DMS 273 (cell line): Measurements from ENCODE around the gene C10orf105.
A peak's percentile ranks its signal among the peaks of the same experiment; 100 is the strongest.

Experiments used
- DNase-seq: peaks from one replicate; lab custom pipeline; 2025; ENCODE audit not compliant: unreplicated experiment; lab: John Stamatoyannopoulos, UW

C10orf105 gene

GRCh38 chr10:71717551-71717951 is 2.0 kb downstream of the C10orf105 start:
- DNase-seq, result no peak

GRCh38 chr10:71717056-71717455 is 2.5 kb downstream of the C10orf105 start:
- DNase-seq, result no peak

- peak; percentile 21 for DNase-seq
Observed at GRCh38 chr10:71716426-71716825, 3.2 kb downstream of the C10orf105 start.

GRCh38 chr10:71715860-71716259 is 3.7 kb downstream of the C10orf105 start:
- DNase-seq, result no peak

- DNase-seq, result peak; percentile 59
Observed at GRCh38 chr10:71715026-71715425, 4.6 kb downstream of the C10orf105 start.

GRCh38 chr10:71714592-71714991 is 5.0 kb downstream of the C10orf105 start:
- DNase-seq, result no peak

- DNase-seq, result no peak
Observed at GRCh38 chr10:71714031-71714410, 5.6 kb downstream of the C10orf105 start.

GRCh38 chr10:71713135-71714030 is 6.2 kb downstream of the C10orf105 start:
- peak; percentile 83 for DNase-seq

GRCh38 chr10:71712572-71713134 is 6.9 kb downstream of the C10orf105 start:
- no peak for DNase-seq

- no peak for DNase-seq
Observed at GRCh38 chr10:71712170-71712569, 7.4 kb downstream of the C10orf105 start.

- DNase-seq, result no peak
Observed at GRCh38 chr10:71711052-71711623, 8.4 kb downstream of the C10orf105 start.

GRCh38 chr10:71710519-71710918 is 9.1 kb downstream of the C10orf105 start:
- no peak for DNase-seq

- DNase-seq, result peak; percentile 10
Observed at GRCh38 chr10:71708897-71709882, 10.4 kb downstream of the C10orf105 start.

GRCh38 chr10:71708301-71708703 is 11.3 kb downstream of the C10orf105 start:
- peak; percentile 73 for DNase-seq

- DNase-seq, result no peak
Observed at GRCh38 chr10:71707240-71707789, 12.3 kb downstream of the C10orf105 start.

- no peak for DNase-seq
Observed at GRCh38 chr10:71706216-71707121, 13.1 kb downstream of the C10orf105 start.

- DNase-seq, result peak; percentile 41
Observed at GRCh38 chr10:71705582-71705981, 14.0 kb downstream of the C10orf105 start.

- no peak for DNase-seq
Observed at GRCh38 chr10:71704816-71705215, 14.8 kb downstream of the C10orf105 start.

GRCh38 chr10:71703577-71703976 is 16.0 kb downstream of the C10orf105 start:
- DNase-seq, result no peak
